ENCODE results near the gene WWOX.

WWOX gene

DNA sequence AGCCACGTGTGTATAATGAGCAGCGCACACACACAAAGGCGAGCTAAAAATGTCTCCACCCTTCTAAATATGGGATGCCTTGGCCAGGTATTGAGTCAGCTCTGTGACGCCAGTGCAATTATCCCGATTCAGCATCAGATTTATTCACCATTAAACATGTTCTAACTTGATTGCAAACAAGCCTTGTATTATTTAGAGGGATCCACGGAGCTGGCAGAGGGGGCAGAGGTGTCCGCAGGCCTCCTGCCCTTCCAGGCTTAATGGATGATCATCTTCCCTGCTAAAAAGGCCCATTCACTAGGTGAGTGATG lies 909.4 kb downstream of the WWOX start:
- no peak for DNase-seq
- Histone ChIP-seq H3K27ac (ENCODE audit: low read length) (no peak overlapping the region), H3K36me3 (ENCODE audit: insufficient read depth, low read length) (no peaks in the 10 kb centered on the region), H3K79me2 (ENCODE audit: insufficient read depth, low read length) (no peaks in the 10 kb centered on the region), H3K4me1 (ENCODE audit: insufficient read depth, low read length) (peaks cover 9% of the 10 kb centered on the region), H3K9ac (ENCODE audit: low read depth, low read length) (no peak overlapping the region), H3K4me2 (ENCODE audit: insufficient read depth, low read length) (no peak overlapping the region), H4K20me1 (ENCODE audit: insufficient read depth, low read length) (no peaks in the 10 kb centered on the region), H3K9me3 (ENCODE audit: insufficient read depth, low read length, severe bottlenecking) (no peaks in the 10 kb centered on the region), H3K4me3 (ENCODE audit: low read depth in 1 of 2, low read length in 2 of 2) (no peak overlapping the region), H2AFZ (ENCODE audit: low read depth, low read length) (no peak overlapping the region), H3K27me3 (ENCODE audit: insufficient read depth, low read length, poor library complexity) (no peaks in the 10 kb centered on the region)
- TF ChIP-seq EZH2 (IDR thresholded peaks at IDR 0.05; ENCODE audit: borderline replicate concordance, low read depth, low read length, severe bottlenecking), result no peak
- TF ChIP-seq, protein P1, sequence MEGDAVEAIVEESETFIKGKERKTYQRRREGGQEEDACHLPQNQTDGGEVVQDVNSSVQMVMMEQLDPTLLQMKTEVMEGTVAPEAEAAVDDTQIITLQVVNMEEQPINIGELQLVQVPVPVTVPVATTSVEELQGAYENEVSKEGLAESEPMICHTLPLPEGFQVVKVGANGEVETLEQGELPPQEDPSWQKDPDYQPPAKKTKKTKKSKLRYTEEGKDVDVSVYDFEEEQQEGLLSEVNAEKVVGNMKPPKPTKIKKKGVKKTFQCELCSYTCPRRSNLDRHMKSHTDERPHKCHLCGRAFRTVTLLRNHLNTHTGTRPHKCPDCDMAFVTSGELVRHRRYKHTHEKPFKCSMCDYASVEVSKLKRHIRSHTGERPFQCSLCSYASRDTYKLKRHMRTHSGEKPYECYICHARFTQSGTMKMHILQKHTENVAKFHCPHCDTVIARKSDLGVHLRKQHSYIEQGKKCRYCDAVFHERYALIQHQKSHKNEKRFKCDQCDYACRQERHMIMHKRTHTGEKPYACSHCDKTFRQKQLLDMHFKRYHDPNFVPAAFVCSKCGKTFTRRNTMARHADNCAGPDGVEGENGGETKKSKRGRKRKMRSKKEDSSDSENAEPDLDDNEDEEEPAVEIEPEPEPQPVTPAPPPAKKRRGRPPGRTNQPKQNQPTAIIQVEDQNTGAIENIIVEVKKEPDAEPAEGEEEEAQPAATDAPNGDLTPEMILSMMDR (IDR thresholded peaks at IDR 0.05; ENCODE audit: borderline replicate concordance, extremely low read depth, low read length, poor library complexity, severe bottlenecking), result no peak
- ATAC-seq (ENCODE audit: insufficient read depth, low read depth), result no peak

DNA sequence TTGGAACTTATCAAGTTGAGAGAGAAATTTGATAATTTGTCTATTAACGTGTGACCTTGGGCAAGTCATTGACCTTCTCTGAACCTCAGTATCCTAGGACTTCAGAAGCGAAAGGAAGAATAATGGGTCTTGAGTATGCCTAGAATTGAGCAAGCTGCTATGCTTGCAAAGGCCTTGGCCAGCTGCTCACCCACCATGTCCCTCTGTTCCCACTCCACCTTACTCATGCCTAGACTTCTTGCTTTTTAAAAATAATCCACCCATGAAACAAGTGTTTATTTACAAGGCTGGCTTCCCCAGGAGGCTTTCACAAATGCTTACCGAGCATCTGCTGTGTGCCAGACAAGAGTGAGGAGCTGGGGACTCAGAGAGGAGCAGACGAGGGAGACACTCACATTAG lies 910.4 kb downstream of the WWOX start:
- H3K9me3 ChIP-seq (ENCODE audit: insufficient read depth, low read length, severe bottlenecking), result no peaks in the 10 kb centered on the region
- peaks cover 9% of the 10 kb centered on the region for H3K4me1 ChIP-seq (ENCODE audit: insufficient read depth, low read length)
- DNase-seq (no peak), ATAC-seq (ENCODE audit: insufficient read depth, low read depth) (no peak)
- H3K4me3 ChIP-seq (ENCODE audit: low read depth in 1 of 2, low read length in 2 of 2), result no peak overlapping the region
- H3K4me2 ChIP-seq (ENCODE audit: insufficient read depth, low read length), result no peak overlapping the region
- no peaks in the 10 kb centered on the region for H3K79me2 ChIP-seq (ENCODE audit: insufficient read depth, low read length)
- H4K20me1 ChIP-seq (ENCODE audit: insufficient read depth, low read length), result no peaks in the 10 kb centered on the region
- no peak overlapping the region for H3K9ac ChIP-seq (ENCODE audit: low read depth, low read length)
- no peak overlapping the region for H2AFZ ChIP-seq (ENCODE audit: low read depth, low read length)
- TF ChIP-seq, protein P1 (IDR thresholded peaks at IDR 0.05; ENCODE audit: borderline replicate concordance, extremely low read depth, low read length, poor library complexity, severe bottlenecking), result no peak
- TF ChIP-seq EZH2 (IDR thresholded peaks at IDR 0.05; ENCODE audit: borderline replicate concordance, low read depth, low read length, severe bottlenecking), result no peak
- H3K27me3 ChIP-seq (ENCODE audit: insufficient read depth, low read length, poor library complexity), result no peaks in the 10 kb centered on the region
- H3K36me3 ChIP-seq (ENCODE audit: insufficient read depth, low read length), result no peaks in the 10 kb centered on the region
- no peak overlapping the region for H3K27ac ChIP-seq (ENCODE audit: low read length)

DNA sequence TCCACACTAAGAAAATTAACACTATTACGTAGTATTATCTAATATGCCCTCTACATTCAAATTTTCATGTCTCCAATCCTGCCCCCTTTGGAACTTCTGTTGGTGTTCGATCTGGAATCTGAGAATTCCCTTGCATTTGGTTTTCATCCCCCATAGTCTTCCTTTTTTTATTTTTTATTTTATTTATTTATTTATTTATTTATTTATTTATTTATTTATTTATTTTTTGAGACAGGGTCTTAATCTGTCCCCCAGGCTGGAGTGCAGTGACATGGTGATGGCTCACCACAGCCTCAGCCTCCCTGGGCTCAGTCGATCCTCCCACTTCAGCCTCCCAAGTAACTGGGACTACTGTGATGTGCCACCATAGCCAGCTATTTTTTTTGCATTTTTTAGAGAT lies 911.8 kb downstream of the WWOX start:
- TF ChIP-seq, protein P1 (IDR thresholded peaks at IDR 0.05; ENCODE audit: borderline replicate concordance, extremely low read depth, low read length, poor library complexity, severe bottlenecking), result no peak
- Histone ChIP-seq H3K9me3 (ENCODE audit: insufficient read depth, low read length, severe bottlenecking) (no peaks in the 10 kb centered on the region), H3K4me1 (ENCODE audit: insufficient read depth, low read length) (peaks cover 9% of the 10 kb centered on the region), H3K79me2 (ENCODE audit: insufficient read depth, low read length) (no peaks in the 10 kb centered on the region), H4K20me1 (ENCODE audit: insufficient read depth, low read length) (no peaks in the 10 kb centered on the region), H3K36me3 (ENCODE audit: insufficient read depth, low read length) (no peaks in the 10 kb centered on the region), H3K4me2 (ENCODE audit: insufficient read depth, low read length) (no peak overlapping the region), H3K9ac (ENCODE audit: low read depth, low read length) (no peak overlapping the region), H3K27me3 (ENCODE audit: insufficient read depth, low read length, poor library complexity) (no peaks in the 10 kb centered on the region), H2AFZ (ENCODE audit: low read depth, low read length) (no peak overlapping the region), H3K27ac (ENCODE audit: low read length) (no peak overlapping the region), H3K4me3 (ENCODE audit: low read depth in 1 of 2, low read length in 2 of 2) (no peak overlapping the region)
- no peak for DNase-seq
- no peak for ATAC-seq (ENCODE audit: insufficient read depth, low read depth)
